HPDE6-E6E7 (cell line): ENCODE data around the gene GNGT2.
"Not testable (repeated sequence)": the region's sequence is repeated elsewhere in the genome, so short reads cannot be mapped to it uniquely, and the experiment has no call there.

Experiments
- DNase-seq: peaks from one replicate; pipeline ENCODE4 v3.0.0; 2011; ENCODE audit warnings: missing footprints; ENCODE audit errors: extremely low spot score

GNGT2 gene

DNA sequence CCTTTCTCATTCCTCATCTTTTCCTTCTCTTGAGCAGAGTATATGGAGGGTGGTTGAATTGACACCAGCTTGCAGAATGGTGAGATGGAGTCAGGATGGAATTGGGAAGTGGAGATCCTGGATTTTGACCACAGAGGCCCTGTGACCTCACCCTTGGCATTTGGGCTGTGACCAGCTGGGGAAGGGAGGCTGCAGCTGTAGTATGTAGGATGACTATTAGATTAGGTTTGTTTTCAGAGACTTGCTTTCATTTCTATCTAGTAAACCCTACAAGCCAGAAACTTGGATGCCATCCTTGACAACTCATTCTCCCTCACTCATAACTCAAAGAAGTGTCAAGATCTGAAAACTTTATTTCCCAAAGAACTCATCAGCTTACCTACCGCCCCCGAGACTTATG, 5.9 kb downstream of the GNGT2 start:
- no peak for DNase-seq

DNA sequence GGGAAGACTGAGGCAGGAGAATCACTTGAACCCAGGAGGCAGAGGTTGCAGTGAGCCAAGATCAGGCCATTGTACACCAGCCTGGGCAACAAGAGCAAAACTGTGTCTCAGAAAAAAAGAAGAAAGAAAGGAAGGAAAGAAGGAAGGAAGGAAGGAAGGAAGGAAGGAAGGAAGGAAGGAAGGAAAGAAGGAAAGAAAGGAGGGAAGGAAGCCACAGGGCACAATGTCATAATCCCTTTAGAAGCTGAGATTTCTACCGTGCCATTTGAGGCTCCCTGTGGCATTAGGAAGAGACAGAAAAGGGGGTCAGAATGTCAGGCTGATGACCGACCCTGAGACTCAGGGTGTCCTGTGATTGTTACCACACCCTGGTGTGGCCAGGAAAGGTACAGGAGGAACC, 6.6 kb downstream of the GNGT2 start:
- DNase-seq, result no peak

DNA sequence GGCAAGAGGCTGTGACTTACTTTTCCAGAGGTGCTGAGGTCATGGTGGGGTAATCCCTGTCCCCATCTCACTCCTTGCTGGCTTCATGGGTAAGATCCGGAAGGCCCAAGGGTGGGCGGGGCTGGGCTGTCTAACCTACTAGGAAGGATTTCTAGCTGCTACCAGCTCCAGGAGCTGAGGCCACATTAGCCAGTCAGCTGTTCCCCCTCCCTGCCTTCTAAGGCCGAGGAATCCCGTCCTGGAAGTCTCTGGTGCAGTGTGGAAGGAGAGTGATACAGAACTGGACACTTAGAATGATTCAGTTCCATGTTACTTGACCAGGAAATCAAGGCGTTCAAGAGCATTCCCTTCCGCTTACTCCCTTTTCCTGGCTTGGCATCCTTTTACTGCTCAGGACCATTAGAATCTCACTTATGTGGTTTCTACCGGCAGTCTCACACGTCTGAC, 8.9 kb downstream of the GNGT2 start:
- no peak for DNase-seq

DNA sequence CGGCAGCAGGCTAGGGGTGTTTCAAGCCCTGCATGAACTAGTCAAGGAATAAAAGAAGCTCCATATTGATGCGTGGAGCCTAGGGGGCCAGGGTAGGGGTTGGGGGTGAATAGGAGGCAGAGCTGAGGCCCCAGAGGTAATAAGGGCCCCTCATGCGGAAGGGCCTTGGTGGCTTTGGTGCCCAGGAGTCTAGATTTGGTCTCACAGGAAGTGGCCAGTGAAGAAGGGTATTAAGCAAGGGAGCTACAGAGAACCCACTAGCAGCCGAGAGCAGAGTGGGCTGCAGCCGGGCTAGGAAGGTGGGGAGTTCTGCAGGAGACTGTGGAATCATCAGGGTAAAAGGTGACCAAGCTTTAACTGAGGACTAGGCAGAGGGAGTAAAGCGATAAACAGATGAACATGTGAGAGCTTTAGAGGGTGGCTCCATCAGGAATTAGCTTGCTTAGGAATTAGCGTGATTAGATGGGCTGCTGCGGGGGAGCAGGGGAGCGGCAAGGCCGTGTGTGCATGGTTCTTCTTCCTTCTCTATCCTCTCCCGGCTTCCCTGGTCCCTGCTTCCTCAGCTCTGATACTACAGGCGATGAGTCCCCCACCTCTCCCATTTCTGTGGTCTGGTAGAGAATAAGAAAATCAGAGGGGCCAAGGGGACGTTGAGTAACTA, 9.8 kb downstream of the GNGT2 start:
- no peak for DNase-seq

DNA sequence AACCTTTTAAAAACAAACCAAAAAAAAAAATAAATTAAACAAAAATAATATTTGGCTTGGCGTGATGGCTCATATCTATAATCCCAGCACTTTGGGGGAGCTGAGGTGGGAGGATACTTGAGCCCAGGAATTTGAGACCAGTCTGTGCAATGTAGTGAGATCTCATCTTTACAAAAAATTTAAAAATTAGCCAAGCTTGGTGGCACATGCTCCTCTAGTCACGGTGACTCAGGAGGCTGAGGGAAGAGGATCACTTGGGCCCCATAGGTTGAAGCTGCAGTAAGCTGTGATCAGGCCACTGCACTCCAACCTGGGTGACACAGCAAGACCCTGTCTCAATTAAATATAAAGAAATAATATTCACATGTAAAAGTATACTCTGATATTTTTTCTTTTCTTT, 12.2 kb downstream of the GNGT2 start:
- no peak for DNase-seq

DNA sequence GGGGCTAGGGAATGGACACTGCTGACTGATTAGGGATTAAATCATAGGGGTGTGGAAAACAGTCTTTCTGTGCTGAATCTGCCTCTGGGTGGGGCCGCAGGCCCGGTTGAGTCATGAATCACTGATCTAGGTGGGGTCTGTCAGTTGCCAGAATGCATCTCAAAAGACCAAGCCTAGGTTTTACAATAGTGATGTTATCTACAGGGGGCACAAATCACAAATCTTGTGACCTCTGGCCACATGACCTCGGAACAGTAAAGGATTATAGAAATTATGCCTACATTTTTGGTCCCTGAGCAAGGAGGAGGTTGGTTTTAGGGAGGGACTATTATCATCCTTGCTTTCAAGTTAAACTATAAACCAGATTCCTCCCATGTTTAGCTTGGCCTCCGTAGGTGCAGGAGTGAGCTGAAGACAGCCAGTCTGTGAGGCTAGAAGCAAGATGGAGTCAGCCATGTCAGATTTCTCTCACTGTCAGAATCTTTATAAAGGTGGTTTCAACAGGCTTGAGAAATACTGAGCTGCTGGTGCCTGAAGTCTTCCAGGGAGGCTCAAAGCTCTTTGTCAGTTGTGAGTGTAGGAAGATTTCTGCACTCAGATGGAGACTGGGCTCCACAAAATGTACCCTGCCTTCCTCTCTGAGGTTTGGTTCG, 12.9 kb downstream of the GNGT2 start:
- no peak for DNase-seq

DNA sequence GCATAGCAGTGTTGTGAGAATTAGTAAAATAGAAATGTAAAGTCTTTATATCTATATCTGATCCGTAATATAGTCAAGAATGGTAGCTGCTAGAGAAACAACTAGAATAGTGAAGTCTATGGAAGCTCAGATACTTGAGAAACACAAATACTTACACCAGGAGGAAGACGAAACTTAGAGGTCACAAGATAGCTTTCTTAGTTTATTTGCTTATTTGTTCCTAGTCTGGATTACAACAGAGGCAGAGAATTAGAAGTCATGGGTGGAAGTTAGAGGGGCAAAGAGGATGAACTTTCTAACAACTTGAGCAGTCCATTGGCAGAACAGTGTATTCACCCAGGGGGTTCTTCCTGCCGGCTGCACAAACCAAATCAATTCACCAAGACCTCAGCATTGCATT, 13.9 kb downstream of the GNGT2 start:
- DNase-seq, result no peak

DNA sequence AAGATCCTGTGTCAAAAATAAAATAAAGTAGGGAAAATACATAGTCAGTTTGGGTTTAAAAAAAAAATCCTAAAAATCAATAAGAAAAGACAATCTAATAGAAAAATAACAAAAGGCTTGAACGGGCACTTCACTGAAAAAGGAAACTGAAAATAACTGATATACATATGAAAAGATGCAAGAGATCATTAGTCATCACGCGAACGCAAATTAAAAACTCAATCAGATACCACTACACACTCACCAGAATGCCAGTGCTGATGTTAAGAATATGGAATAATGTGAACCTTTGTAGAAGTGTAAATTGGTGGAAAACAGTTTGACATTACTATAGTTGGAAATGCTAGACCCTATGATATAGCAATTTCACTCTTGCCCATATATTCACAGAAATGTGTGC, 14.6 kb downstream of the GNGT2 start:
- no peak for DNase-seq

DNA sequence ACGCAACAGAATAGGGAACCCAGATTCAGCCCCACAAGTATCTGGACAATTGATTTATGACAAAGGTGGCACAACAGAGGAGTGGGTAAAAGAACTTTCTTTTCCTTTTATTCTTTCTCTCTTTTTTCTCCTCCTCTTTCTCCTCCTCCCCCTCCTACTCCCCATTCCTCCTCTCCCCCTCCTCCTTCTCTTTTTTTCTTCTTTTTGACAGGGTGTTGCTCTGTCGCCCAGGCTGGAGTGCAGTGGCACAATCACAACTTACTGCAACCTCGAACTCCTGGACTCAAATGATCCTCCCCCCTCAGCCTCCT, 16.1 kb downstream of the GNGT2 start:
- DNase-seq, result no peak

DNA sequence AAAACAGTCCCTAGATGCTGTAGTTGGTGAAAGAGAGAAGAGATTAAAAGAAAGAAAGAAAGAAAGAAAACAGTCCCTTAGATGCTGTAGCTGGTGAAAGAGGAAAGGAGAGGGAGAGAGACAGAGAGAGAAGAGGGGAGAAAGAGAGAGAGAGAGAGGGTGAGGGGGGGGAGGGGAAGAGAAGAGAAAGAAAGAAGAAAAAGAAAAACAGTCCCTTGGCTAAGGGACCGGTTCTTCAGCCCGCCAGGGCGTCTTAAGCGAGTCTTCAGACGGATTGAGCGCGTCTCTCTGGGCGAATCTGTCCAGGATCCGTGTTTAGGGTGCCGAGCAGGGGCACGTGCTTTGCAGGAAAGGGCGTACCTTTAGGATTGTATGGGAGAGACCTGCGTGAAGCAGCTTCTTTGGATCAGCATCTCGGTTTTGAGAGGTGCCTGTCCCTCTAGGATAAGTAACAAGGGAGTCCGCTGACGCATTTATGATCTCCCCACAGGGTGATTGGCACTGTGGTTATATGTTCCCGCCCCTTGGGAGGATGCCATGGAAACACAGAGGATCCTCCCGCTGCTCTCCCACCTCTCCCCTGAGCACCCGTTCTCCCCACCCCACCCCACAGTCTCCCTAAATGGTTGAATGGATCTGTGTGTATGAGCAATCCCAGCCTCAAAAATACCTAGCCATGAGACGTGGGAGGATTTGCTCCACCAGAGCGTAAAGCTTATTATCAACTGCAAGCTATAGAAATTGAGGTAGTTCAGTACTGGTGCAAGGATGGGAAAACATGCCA, 16.7 kb downstream of the GNGT2 start:
- no peak for DNase-seq

DNA sequence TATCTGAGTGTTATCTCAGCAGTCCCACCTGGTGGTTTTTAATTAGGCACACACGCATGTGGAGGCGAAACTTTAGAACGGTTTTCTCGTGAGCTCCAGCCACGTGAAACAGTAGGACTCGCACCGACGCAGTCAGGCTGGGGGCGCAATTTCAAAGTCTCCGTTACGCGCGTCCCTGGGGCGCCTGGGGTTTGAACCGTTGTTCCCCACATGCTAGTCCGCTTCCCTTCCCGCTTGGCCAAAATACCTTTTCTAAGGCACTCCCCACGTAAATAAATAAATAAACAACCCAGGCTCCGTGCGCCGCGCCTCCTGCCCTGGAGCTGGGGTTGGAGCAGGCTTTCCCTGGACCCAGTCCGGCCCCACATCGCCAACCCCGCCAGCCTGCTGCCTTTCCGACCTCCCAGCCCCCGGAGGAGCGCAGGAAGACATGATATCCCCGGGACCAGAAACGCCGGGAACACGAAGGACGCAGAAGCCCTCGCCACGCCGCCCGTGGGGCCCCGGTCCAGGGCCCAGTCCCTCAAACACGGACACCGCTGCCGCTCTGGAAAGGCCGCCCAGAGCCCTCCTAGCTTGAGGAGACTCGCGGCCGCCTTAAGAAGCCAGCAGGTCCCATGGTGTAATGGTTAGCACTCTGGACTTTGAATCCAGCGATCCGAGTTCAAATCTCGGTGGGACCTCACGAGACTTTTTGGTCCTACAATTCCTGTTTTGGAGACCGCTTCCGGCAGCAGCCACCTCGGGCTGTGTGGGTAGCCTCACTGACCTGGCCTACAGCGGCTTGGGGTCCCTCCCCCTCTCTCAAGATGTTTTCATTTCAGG, 18.2 kb downstream of the GNGT2 start:
- DNase-seq, result peak; percentile 64

DNA sequence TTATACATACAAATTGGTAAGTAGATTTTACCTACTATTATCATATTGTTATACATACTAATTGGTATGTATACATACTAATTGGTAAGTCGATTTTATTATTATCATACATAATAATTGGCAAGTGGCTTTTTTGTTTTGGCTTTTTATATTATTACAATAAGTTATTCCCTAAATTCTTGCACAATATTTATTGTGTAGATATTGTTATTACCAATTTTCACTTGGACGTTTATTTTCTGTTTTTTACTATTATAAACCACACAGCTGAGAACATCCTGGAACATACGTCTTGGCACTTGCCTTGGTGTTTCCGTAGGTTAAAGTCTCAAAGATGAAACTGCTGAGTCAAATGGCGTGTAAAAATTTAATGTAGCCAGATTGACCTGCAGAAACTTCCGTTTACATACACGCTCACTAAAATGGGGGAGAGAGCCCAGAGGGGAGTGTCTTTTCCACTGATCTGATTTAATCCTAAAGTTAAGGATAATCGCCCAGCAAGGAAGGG, 18.9 kb downstream of the GNGT2 start:
- DNase-seq, result no peak

DNA sequence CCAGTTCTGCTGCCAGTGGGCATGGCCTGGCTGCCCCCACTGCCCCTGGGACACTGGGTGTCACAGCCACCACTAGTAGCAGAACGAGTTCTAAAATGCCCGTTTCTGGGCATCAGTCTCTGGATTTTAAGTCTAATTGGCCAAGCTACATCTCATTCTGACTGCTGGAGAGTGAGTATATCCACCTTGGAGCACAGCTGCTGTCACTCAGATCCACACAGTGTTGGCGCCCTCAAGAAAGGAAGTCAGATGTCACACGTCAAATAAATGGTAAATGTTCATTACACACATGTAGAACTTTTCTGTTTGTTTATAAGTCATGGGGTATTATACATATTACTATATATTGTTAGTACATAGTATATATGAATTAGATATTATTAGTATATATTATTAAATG, 19.4 kb downstream of the GNGT2 start:
- no peak for DNase-seq

DNA sequence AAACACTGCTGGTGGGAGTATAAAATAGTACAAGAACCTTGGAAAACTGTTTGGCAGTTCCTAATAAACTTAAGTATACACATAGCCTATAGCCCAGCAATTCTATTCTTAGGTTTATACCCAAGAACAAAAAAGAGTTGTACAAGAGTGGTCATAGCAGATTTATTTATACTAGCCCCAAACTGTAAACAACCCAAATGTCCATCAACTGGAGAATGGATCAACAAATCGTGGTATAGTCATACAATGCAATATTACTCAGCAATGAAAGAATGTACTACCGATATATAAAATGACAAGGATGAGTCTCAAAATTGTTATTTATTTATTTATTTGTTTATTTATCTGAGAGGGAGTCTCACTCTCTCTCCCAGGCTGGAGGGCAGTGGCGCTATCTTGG, 23.1 kb downstream of the GNGT2 start:
- DNase-seq, result no peak

DNA sequence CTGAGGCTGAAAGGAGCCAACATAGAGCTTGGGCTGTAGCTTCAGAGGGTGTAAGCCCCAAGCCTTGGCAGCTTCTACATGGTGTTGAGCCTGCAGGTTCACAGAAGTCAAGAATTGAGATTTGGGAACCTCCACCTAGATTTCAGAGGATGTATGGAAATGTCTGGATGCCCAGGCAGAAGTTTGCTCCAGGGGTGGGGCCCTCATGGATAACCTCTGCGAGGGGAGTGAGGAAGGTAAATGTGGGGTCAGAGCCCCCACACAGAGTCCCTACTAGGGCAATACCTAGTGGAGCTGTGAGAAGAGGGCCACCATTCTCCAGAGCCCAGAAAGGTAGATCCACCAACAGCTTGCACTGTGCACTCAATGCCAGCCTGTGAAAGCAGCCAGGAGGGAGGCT, 25.0 kb downstream of the GNGT2 start:
- DNase-seq, result not testable (repeated sequence)

DNA sequence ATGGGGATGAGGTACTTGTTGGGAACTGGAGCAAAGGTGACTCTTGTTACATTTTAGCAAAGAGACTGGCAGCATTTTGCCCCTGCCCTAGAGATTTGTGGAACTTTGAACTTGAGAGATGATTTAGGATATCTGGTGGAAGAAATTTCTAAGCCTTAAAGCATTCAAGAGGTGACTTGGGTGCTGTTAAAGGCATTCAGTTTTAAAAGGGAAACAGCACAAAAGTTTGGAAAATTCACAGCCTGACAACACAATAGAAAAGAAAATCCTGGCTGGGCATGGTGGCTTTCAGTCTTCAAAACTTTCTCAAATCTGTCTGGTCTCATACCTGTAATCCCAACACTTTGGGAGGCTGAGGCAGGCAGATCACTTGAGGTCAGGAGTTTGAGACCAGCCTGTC, 25.9 kb downstream of the GNGT2 start:
- DNase-seq, result not testable (repeated sequence)

DNA sequence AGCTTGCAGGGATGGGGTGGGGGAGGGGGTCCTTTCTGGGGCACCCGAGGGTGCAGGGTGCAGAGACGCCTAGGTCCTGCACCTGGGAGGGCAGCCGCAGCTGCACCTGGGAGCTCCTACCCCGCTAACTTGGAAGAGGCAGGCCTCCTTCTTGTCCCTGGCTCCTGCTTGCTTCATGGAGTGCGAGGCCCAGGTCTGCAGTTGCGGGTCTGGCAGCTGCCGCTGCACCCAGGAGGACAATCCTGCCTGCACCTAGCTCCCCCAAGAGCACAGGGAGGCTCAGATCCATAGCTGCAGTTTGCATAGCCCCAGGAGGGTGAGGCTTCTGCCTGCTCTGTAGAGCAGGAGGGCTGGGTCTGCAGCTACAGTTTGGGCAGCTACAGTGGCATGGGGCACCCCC, 26.6 kb downstream of the GNGT2 start:
- no peak for DNase-seq

DNA sequence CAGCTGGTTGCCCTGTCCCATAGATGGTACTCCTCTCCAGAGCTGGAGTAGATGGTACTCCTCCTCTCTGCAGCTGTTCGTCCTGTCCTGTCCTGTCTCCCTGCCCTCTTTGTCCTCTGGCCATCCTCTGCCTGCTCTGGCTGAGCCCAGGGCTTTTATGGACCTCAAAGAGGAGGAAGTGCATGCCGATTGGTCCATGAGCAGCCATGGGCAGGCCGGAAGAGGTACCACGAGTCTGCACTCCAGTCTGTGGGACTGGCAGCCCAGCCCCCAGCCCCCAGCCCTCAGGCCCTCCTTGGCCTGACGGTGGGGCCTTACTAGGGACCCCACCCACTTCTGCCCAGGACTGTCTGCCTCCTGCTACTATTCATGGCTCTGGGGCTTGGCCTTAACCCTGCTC, 27.0 kb downstream of the GNGT2 start:
- no peak for DNase-seq

DNA sequence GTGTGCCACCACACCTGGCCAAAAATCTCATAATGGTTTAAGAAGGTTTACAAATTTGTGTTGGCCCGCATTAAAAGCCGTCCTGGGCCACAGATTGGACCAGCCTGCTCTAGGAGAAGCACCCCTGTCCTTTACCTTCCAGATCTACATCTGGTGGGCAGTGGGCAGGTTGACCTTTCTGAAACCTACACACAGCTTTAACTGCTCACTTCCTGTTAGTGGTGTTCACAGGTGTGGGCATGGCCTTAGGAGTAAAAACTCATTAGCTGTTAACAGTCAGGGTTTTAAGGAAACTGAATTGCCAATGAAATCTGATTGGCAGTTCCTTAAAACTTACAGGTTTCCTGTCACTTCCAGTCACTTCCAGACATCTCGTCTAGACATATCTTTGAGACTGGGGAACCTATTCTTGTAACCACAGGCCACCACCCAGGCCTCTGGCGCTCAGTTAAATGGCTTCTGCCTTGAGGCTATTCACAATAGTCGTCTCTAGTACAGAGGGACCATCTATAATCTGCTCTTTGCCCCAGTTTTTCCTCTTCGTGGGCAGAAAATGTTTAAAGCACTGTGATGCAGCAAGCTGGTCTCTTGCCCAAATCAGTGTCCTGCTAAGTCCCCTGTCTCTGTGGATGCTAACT, 29.3 kb downstream of the GNGT2 start:
- DNase-seq, result no peak

DNA sequence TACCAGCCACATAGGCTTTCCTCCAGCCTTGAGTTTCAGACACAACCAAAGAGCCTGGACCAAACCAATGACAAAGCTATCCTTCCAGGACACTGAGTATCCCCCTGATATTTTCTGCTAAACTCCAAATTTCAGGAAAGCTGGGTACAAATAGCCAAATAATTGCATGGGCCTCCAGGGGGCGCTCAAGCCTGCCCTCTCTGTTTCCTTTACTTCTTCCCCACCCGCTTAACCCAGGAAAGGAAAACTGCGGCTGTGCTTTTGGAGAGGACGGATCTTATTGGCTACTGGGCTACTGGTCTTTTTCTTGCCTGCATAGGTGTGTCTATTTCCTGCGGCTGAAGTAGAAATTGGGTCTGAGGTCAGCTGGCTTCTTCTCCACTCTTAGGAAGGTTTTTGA, 30.1 kb downstream of the GNGT2 start:
- DNase-seq, result peak; percentile 33

DNA sequence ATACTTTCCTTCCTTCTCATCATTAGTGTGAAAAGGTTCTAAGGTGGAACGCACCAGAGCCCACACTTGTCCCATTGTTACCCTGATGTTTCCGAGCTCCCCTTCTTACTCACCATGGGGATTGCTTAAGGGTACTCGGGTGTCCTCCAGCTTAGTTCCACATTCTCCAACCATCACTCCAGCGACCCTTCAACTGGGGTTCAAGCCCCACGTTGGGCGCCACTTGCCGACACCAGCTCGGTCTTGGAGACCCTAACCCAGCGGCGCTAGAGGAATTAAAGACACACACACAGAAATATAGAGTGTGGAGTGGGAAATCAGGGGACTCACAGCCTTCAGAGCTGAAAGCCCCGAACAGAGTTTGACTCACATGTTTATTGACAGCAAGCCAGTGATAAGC, 34.4 kb downstream of the GNGT2 start:
- DNase-seq, result not testable (repeated sequence)

DNA sequence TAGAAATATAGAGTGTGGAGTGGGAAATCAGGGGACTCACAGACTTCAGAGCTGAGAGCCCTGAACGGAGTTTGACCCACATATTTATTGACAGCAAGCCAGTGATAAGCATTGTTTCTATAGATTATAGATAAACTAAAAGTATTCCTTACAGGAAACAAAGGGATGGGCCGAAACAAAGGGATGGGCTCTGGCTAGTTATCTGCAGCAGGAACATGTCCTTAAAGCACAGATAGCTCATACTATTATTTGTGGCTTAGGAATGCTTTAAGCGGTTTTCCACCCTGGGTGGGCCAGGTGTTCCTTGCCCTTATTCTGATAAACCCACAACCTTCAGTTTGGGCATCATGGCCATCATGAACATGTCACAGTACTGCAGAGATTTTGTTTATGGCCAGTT, 39.7 kb downstream of the GNGT2 start:
- DNase-seq, result not testable (repeated sequence)
